Stomach (tissue), 9 donors: ENCODE measurements around the gene RASSF3. TPM values are rescaled to one million over a fixed set of nuclear protein-coding genes. Genes with fewer than 3 reads are reported as not detected.
A peak's percentile ranks its signal among the peaks of the same experiment; 100 is the strongest.

Experiments used
- DNase-seq, 2 donors: peaks; one replicate each; pipeline versions ENCODE4 v3.0.0 to v3.0.0-alpha.2; 2013 to 2019
- H3K27ac ChIP-seq, 5 donors: fragments of 200-600 bp in 4 of 5; sonication (generic) in 4 of 5; one replicate each; pipeline ENCODE4 v1.5.1; 2013 to 2019; ENCODE audit warnings: mild to moderate bottlenecking in 1 of 5, moderate library complexity in 1 of 5
- H3K27me3 ChIP-seq, 3 donors: fragments of 200-600 bp; sonication (generic); one replicate each; pipeline ENCODE4 v1.5.1; 2017 to 2019; ENCODE audit warnings: mixed run types in 1 of 3
- H3K36me3 ChIP-seq, 4 donors: fragments of 200-600 bp; sonication (generic); 1 replicate in 3 of 4; 2 replicates in 1 of 4; pipeline ENCODE4 v1.5.1; 2016 to 2019
- H3K4me1 ChIP-seq, 4 donors: fragments of 200-600 bp; sonication (generic); one replicate each; pipeline ENCODE4 v1.5.1; 2016 to 2019
- H3K4me3 ChIP-seq, 4 donors: fragments of 200-600 bp; sonication (generic) in 3 of 4; one replicate each; pipeline ENCODE4 v1.5.1; 2016 to 2019; ENCODE audit warnings: mild to moderate bottlenecking in 1 of 4
- H3K9me3 ChIP-seq, 4 donors: fragments of 200-600 bp; sonication (generic); one replicate each; pipeline ENCODE4 v1.5.1; 2016 to 2019
- CTCF ChIP-seq, 7 experiments: fragments of 450-650 bp in 4 of 7; fragments of 200-600 bp in 3 of 7; sonication (generic) in 3 of 7; IDR thresholded peaks; one replicate each; pipeline ENCODE4 v1.5.1; 2016 to 2019; ENCODE audit warnings: antibody characterized with exemption in 7 of 7, control low read depth in 2 of 7, mild to moderate bottlenecking in 1 of 7
- EP300 ChIP-seq: sonication (generic); formaldehyde crosslinking; IDR thresholded peaks from one replicate; pipeline ENCODE4 v1.6.1; 2017; ENCODE audit warnings: antibody characterized with exemption
- POLR2A ChIP-seq, 4 donors: fragments of 450-650 bp; IDR thresholded peaks; one replicate each; pipeline ENCODE4 v1.6.1; 2016; ENCODE audit warnings: antibody characterized with exemption in 4 of 4, control low read depth in 2 of 4, mild to moderate bottlenecking in 1 of 4, moderate library complexity in 1 of 4
- POLR2AphosphoS5 ChIP-seq, 3 donors: sonication (generic); formaldehyde crosslinking; IDR thresholded peaks; one replicate each; pipeline ENCODE4 v1.6.1; 2016; ENCODE audit warnings: antibody characterized with exemption in 3 of 3
- WGBS, 5 donors: extraction: QIAGEN DNeasy Blood & Tissue Kit in 3 of 5; methylation state at CpG; one replicate each; pipeline versions ENCODE4 v1.1.5 to v1.1.7; 2013 to 2018; 5-methylcytosine and 5-hydroxymethylcytosine counted together
- intact Hi-C: fragments of 100-400 bp; cut with DNase I; formaldehyde crosslinking; loops from one replicate; pipeline ENCODE4 v1.15.1; 2023; ENCODE audit warnings: low total_unique reads
- polyA plus RNA-seq, 3 donors: library from polyadenylated mRNA; stranded (reverse); fragments of 200-250 nt; gene quantifications; one replicate each; pipeline ENCODE4 v1.2.3, GENCODE V29; 2013
- small RNA-seq, 4 donors: library from RNA; depleted of rRNA; stranded (forward); fragments of <200 nt; gene quantifications; one replicate each; pipeline ENCODE3, GENCODE V24; 2016
- total RNA-seq, 5 donors: library from RNA; depleted of rRNA; stranded (reverse); fragments of >200 nt; gene quantifications; one replicate each; pipeline versions ENCODE4 v1.1.0 to v1.2.3, GENCODE V29; 2014 to 2016
- donor health status: healthy with polysubstance abuse.
- donor health status: Bipolar disorder and iron deficiency.
- donor health status: healthy.

Gene RASSF3
- total and polyA plus RNA-seq, 8 donors, result 29.3 to 109 (median 54.8) TPM

GRCh38 chr12:64746663-64747062 lies 136.4 kb downstream of the RASSF3 start:
- Histone ChIP-seq H3K4me1 (peaks cover 0 to 34% (median 0%) of the 10 kb centered on the region in 4 donors), H3K27me3 (no peaks in the 10 kb centered on the region), H3K36me3 (peaks cover 39 to 89% (median 86%) of the 10 kb centered on the region in 4 donors), H3K27ac (peak overlapping the region in 1 of 5 donors; percentile 6), H3K4me3 (no peak overlapping the region), H3K9me3 (no peaks in the 10 kb centered on the region)
- DNase-seq, result no peak
- 83 to 92% (median 85%) methylated on average over 2 of the region's 2 CpGs for WGBS, 5 donors
- intact Hi-C loops, result no loop called here
- TF ChIP-seq POLR2A (IDR thresholded peaks at IDR 0.05) (no peak), POLR2AphosphoS5 (IDR thresholded peaks at IDR 0.05) (no peak), CTCF (IDR thresholded peaks at IDR 0.05) (no peak), EP300 (no peak)

Small RNA genes within 50 kb of the gene (small RNA-seq; reads per million reads assigned to genes)
- gene MIR548C, result 0 reads per million in 4 donors
- 0 reads per million in 4 donors for gene MIR548Z
- gene RF00137, result 0 reads per million in 4 donors

Other genes with a start within 250 kb of the RASSF3 start
- 1 to 10 TPM in 1 of 5 donors, not detected in 4; 1.7 TPM for gene C12orf56, start 219.7 kb upstream of the RASSF3 start, total RNA-seq
- 1 to 10 TPM in 2 of 3 donors, not detected in 1; 1.5 TPM for gene C12orf56, start 219.7 kb upstream of the RASSF3 start, polyA plus RNA-seq
- 100 to 1,000 TPM in 1 of 5 donors, 10 to 100 TPM in 4; 18.3 to 109 (median 32.5) TPM for gene XPOT, start 206.1 kb upstream of the RASSF3 start, total RNA-seq
- gene XPOT, start 206.1 kb upstream of the RASSF3 start, polyA plus RNA-seq, result 10 to 100 TPM; 12.8 to 16.6 (median 13.0) TPM
- 10 to 100 TPM in 3 of 5 donors, 1 to 10 TPM in 2; 1.4 to 45.5 (median 13.4) TPM for gene TBK1, start 158.4 kb upstream of the RASSF3 start, total RNA-seq
- 10 to 100 TPM in 2 of 3 donors, 1 to 10 TPM in 1; 10.0 to 16.0 (median 11.3) TPM for gene TBK1, start 158.4 kb upstream of the RASSF3 start, polyA plus RNA-seq
- 100 to 1,000 TPM in 1 of 5 donors, 10 to 100 TPM in 4; 13.0 to 114 (median 47.8) TPM for gene GNS, start 148.9 kb downstream of the RASSF3 start, total RNA-seq
- 10 to 100 TPM in 2 of 3 donors, 1 to 10 TPM in 1; 9.6 to 13.3 (median 12.0) TPM for gene GNS, start 148.9 kb downstream of the RASSF3 start, polyA plus RNA-seq
- 10 to 100 TPM in 4 of 5 donors, 1 to 10 TPM in 1; 6.4 to 41.1 (median 11.2) TPM for gene TBC1D30, start 214.2 kb downstream of the RASSF3 start, total RNA-seq
- gene TBC1D30, start 214.2 kb downstream of the RASSF3 start, polyA plus RNA-seq, result 1 to 10 TPM; 1.8 to 6.7 (median 3.9) TPM